ENCODE measurements around the gene CAPN12.

CAPN12 gene

DNA sequence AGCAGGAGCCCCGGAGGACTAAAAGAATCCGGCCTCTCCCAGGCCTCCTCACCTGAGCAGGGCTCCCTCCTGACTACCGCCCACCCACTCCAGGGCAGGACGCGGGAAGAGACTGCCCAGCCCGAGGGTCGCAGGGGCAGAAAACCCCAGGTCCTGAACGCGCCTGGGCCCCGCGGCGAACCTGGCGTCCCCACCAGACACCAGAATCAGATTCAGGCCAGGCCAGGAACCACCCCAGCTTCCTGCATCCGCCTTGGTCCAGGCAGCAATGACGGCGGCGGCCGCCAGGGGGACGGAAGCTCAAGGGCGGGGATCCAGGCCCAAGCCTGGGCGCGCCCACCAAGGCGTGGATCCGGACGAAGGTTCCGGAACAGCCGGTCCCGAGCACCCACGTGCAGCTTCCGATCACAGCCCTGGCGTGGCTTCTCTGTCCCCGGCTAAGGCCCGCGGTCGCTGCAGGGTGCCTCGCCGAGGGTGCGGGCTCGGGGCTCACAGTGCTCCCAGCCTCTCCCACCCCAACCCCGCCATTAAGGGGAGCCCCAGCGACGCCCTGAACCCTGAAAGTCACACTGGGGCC lies 25.4 kb upstream of the CAPN12 start:
- Histone ChIP-seq H3K27me3 (ENCODE audit: insufficient read depth, low read length) (no peaks in the 10 kb centered on the region), H3K14ac (ENCODE audit: low read length) (peak overlapping the region; percentile 29), H3K79me1 (ENCODE audit: low read length) (peaks cover 2% of the 10 kb centered on the region), H4K12ac (ENCODE audit: low read depth, low read length) (peak overlapping the region; percentile 59), H2AFZ (ENCODE audit: insufficient read depth, low read length, poor library complexity) (peak overlapping the region; percentile 79), H3K4me2 (ENCODE audit: low read length) (no peak overlapping the region), H3K18ac (ENCODE audit: low read length) (no peak overlapping the region), H3K9ac (ENCODE audit: low read length) (no peak overlapping the region), H2BK120ac (ENCODE audit: insufficient read depth, low read length, poor library complexity) (no peak overlapping the region), H3K4me1 (ENCODE audit: control insufficient read depth in 1 of 2, insufficient read depth in 2 of 2, low read length in 2 of 2) (peaks cover 0 to 2% of the 10 kb centered on the region in 2 experiments), H4K91ac (ENCODE audit: low read depth, low read length) (peak overlapping the region; percentile 70), H3K79me2 (ENCODE audit: control insufficient read depth, insufficient read depth, low read length, poor library complexity) (no peaks in the 10 kb centered on the region), H2AK5ac (ENCODE audit: low read length) (no peak overlapping the region), H3K4ac (ENCODE audit: low read depth, low read length) (no peak overlapping the region), H2BK5ac (ENCODE audit: low read depth, low read length, poor library complexity) (no peak overlapping the region), H4K8ac (ENCODE audit: low read depth, low read length) (peak overlapping the region; percentile 57), H3K23ac (ENCODE audit: low read length) (no peak overlapping the region), H3K27ac (ENCODE audit: low read depth, low read length) (no peak overlapping the region), H3K36me3 (ENCODE audit: control insufficient read depth in 1 of 2, insufficient read depth in 2 of 2, low read length in 2 of 2) (no peaks in the 10 kb centered on the region), H3K4me3 (ENCODE audit: low read depth, low read length) (no peak overlapping the region), H3K9me3 (ENCODE audit: insufficient read depth, low read depth, low read length) (no peaks in the 10 kb centered on the region), H2BK12ac (ENCODE audit: low read length) (no peak overlapping the region)
- no CpG with 5 or more reads among the region's 42 CpGs for WGBS (ENCODE audit: extremely low coverage, insufficient coverage, insufficient read length)
- DNase-seq, result peak; percentile 39 to 84

GRCh38 chr19:38766276-38767047 lies 22.2 kb upstream of the CAPN12 start:
- no peak for DNase-seq
- no peak overlapping the region for H4K8ac ChIP-seq (ENCODE audit: low read depth, low read length)
- H3K27me3 ChIP-seq (ENCODE audit: insufficient read depth, low read length), result no peaks in the 10 kb centered on the region
- no peak overlapping the region for H3K23ac ChIP-seq (ENCODE audit: low read length)
- H3K4me2 ChIP-seq (ENCODE audit: low read length), result no peak overlapping the region
- no peak overlapping the region for H4K12ac ChIP-seq (ENCODE audit: low read depth, low read length)
- H3K4ac ChIP-seq (ENCODE audit: low read depth, low read length), result no peak overlapping the region
- no peak overlapping the region for H3K18ac ChIP-seq (ENCODE audit: low read length)
- no peak overlapping the region for H2BK5ac ChIP-seq (ENCODE audit: low read depth, low read length, poor library complexity)
- H3K14ac ChIP-seq (ENCODE audit: low read length), result no peak overlapping the region
- H3K36me3 ChIP-seq (ENCODE audit: control insufficient read depth in 1 of 2, insufficient read depth in 2 of 2, low read length in 2 of 2), result no peaks in the 10 kb centered on the region
- no peaks in the 10 kb centered on the region for H3K9me3 ChIP-seq (ENCODE audit: insufficient read depth, low read depth, low read length)
- no peak overlapping the region for H3K9ac ChIP-seq (ENCODE audit: low read length)
- WGBS (ENCODE audit: extremely low coverage, insufficient coverage, insufficient read length), result no CpG with 5 or more reads among the region's 10 CpGs
- H3K4me3 ChIP-seq (ENCODE audit: low read depth, low read length), result no peak overlapping the region
- no peak overlapping the region for H2AFZ ChIP-seq (ENCODE audit: insufficient read depth, low read length, poor library complexity)
- no peak overlapping the region for H3K27ac ChIP-seq (ENCODE audit: low read depth, low read length)
- peaks cover 2% of the 10 kb centered on the region for H3K79me1 ChIP-seq (ENCODE audit: low read length)
- no peak overlapping the region for H2BK12ac ChIP-seq (ENCODE audit: low read length)
- no peak overlapping the region for H4K91ac ChIP-seq (ENCODE audit: low read depth, low read length)
- H2BK120ac ChIP-seq (ENCODE audit: insufficient read depth, low read length, poor library complexity), result no peak overlapping the region
- H3K4me1 ChIP-seq (ENCODE audit: control insufficient read depth in 1 of 2, insufficient read depth in 2 of 2, low read length in 2 of 2), result peaks cover 0 to 2% of the 10 kb centered on the region in 2 experiments
- H2AK5ac ChIP-seq (ENCODE audit: low read length), result no peak overlapping the region
- H3K79me2 ChIP-seq (ENCODE audit: control insufficient read depth, insufficient read depth, low read length, poor library complexity), result no peaks in the 10 kb centered on the region

GRCh38 chr19:38765214-38765613 lies 20.9 kb upstream of the CAPN12 start:
- Histone ChIP-seq H4K91ac (ENCODE audit: low read depth, low read length) (no peak overlapping the region), H3K27me3 (ENCODE audit: insufficient read depth, low read length) (no peaks in the 10 kb centered on the region), H4K12ac (ENCODE audit: low read depth, low read length) (no peak overlapping the region), H3K4me3 (ENCODE audit: low read depth, low read length) (no peak overlapping the region), H3K14ac (ENCODE audit: low read length) (no peak overlapping the region), H3K9me3 (ENCODE audit: insufficient read depth, low read depth, low read length) (no peaks in the 10 kb centered on the region), H3K9ac (ENCODE audit: low read length) (no peak overlapping the region), H3K4me2 (ENCODE audit: low read length) (no peak overlapping the region), H2BK12ac (ENCODE audit: low read length) (no peak overlapping the region), H2BK5ac (ENCODE audit: low read depth, low read length, poor library complexity) (no peak overlapping the region), H3K4me1 (ENCODE audit: control insufficient read depth in 1 of 2, insufficient read depth in 2 of 2, low read length in 2 of 2) (peaks cover 0 to 2% of the 10 kb centered on the region in 2 experiments), H3K36me3 (ENCODE audit: control insufficient read depth in 1 of 2, insufficient read depth in 2 of 2, low read length in 2 of 2) (no peaks in the 10 kb centered on the region), H2AFZ (ENCODE audit: insufficient read depth, low read length, poor library complexity) (no peak overlapping the region), H2BK120ac (ENCODE audit: insufficient read depth, low read length, poor library complexity) (no peak overlapping the region), H3K79me2 (ENCODE audit: control insufficient read depth, insufficient read depth, low read length, poor library complexity) (no peaks in the 10 kb centered on the region), H3K18ac (ENCODE audit: low read length) (no peak overlapping the region), H4K8ac (ENCODE audit: low read depth, low read length) (no peak overlapping the region), H3K27ac (ENCODE audit: low read depth, low read length) (no peak overlapping the region), H3K23ac (ENCODE audit: low read length) (no peak overlapping the region), H2AK5ac (ENCODE audit: low read length) (no peak overlapping the region), H3K4ac (ENCODE audit: low read depth, low read length) (no peak overlapping the region), H3K79me1 (ENCODE audit: low read length) (peaks cover 2% of the 10 kb centered on the region)
- DNase-seq, result no peak
- no CpG with 5 or more reads among the region's 2 CpGs for WGBS (ENCODE audit: extremely low coverage, insufficient coverage, insufficient read length)

DNA sequence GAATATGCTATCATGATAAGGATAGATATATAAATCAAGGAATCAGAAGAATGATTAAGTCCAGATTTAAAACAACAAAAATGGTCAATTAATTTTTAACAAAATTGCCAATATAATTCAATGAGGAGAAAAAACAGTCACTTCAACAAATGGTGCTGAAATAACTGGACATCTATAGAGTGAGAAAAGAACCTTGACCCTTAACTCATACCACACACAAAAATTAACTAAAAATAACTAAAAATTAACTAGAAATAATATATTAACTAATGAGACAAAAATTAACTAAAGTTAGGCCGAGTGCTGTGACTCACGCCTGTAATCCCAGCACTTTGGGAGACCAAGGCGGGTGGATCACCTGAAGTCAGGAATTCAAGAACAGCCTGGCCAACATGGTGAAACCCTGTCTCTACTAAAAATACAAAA lies 19.5 kb upstream of the CAPN12 start:
- no peaks in the 10 kb centered on the region for H3K79me2 ChIP-seq (ENCODE audit: control insufficient read depth, insufficient read depth, low read length, poor library complexity)
- H2AFZ ChIP-seq (ENCODE audit: insufficient read depth, low read length, poor library complexity), result no peak overlapping the region
- no peak overlapping the region for H2BK5ac ChIP-seq (ENCODE audit: low read depth, low read length, poor library complexity)
- H3K4me3 ChIP-seq (ENCODE audit: low read depth, low read length), result no peak overlapping the region
- no peak overlapping the region for H3K4me2 ChIP-seq (ENCODE audit: low read length)
- no peak overlapping the region for H4K8ac ChIP-seq (ENCODE audit: low read depth, low read length)
- H3K27ac ChIP-seq (ENCODE audit: low read depth, low read length), result no peak overlapping the region
- H3K9me3 ChIP-seq (ENCODE audit: insufficient read depth, low read depth, low read length), result no peaks in the 10 kb centered on the region
- no peak overlapping the region for H4K12ac ChIP-seq (ENCODE audit: low read depth, low read length)
- H3K14ac ChIP-seq (ENCODE audit: low read length), result no peak overlapping the region
- no peak overlapping the region for H3K4ac ChIP-seq (ENCODE audit: low read depth, low read length)
- H3K23ac ChIP-seq (ENCODE audit: low read length), result no peak overlapping the region
- H2BK120ac ChIP-seq (ENCODE audit: insufficient read depth, low read length, poor library complexity), result no peak overlapping the region
- H4K91ac ChIP-seq (ENCODE audit: low read depth, low read length), result no peak overlapping the region
- no peak for DNase-seq
- no peaks in the 10 kb centered on the region for H3K4me1 ChIP-seq (ENCODE audit: control insufficient read depth in 1 of 2, insufficient read depth in 2 of 2, low read length in 2 of 2)
- no peak overlapping the region for H3K9ac ChIP-seq (ENCODE audit: low read length)
- no peak overlapping the region for H3K18ac ChIP-seq (ENCODE audit: low read length)
- no CpG with 5 or more reads among the region's 3 CpGs for WGBS (ENCODE audit: extremely low coverage, insufficient coverage, insufficient read length)
- no peaks in the 10 kb centered on the region for H3K36me3 ChIP-seq (ENCODE audit: control insufficient read depth in 1 of 2, insufficient read depth in 2 of 2, low read length in 2 of 2)
- no peaks in the 10 kb centered on the region for H3K79me1 ChIP-seq (ENCODE audit: low read length)
- no peaks in the 10 kb centered on the region for H3K27me3 ChIP-seq (ENCODE audit: insufficient read depth, low read length)
- H2AK5ac ChIP-seq (ENCODE audit: low read length), result no peak overlapping the region
- H2BK12ac ChIP-seq (ENCODE audit: low read length), result no peak overlapping the region

All from trophoblast cell (in vitro differentiated cells and primary cell).